ENCODE results near the gene FOXJ1.
A peak's percentile ranks its signal among the peaks of the same experiment; 100 is the strongest.

FOXJ1 gene

DNA sequence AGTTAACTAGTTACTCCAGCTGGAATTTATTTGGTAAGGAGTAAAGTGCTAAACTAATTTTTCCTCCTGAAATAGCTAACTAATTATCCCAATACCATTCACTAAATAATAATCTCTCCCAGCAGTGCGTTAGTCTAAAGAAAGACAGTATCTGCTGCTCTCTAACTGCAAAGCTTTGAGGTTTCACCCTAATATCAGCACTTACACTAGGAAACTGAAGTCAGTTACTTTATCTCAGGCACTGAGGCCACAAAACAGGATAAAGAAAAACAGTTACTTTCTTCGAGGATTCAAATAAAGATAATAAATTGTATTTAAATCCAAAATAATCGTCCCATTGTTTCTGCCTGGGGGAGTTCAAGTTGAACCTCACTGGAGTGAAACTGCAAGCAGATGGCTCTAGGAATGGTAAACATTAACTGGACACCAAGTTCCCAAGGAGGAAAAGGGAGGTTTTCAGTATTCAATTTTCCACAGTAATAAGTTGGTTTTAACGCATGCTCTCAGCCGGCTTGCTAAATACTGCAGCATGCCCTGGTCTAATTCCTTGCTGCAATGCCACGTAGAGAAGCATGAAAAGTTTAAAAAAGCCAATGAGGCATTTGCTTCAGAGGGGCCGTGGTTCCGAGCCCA is 20.0 kb upstream of the FOXJ1 start:
- DNase-seq = no peak

DNA sequence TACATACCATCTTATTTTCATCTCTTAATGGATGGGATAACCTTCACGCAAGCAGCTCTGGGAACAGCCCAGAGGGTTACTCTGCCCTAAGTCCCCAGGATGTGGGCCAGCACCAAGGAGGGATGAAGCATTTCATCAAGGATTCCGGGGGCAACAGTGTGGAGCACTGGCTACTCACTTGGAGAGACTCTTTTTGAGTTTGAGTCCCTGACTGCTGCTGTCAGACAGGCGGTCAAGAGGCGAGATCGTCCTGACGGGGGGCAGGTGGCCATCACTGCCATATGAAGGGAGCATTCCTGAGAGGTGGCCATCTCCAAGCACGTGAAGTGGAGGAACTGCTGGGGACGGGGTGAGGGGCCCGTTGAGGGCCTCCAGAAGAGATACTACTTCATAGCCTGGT is 18.1 kb upstream of the FOXJ1 start:
- DNase-seq = no peak

DNA sequence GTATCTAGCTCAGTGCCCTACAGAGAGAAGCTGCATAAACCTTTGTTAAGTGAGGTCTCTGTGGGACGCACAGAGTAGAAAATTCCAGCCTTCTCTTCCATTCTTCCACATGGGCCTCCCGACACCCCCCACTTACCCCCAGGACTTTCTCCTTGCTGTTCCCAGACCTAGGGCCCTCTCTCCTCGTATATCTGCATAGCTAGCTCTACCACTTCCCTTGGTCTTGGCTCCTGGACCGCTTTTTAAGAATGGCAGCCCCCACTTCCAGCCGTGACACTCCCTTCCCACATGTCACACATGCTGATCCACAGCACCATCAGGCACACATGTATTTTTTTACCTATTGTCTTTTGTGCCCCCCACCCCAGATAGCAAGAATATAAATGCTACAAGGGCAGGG is 16.7 kb upstream of the FOXJ1 start:
- DNase-seq = no peak

DNA sequence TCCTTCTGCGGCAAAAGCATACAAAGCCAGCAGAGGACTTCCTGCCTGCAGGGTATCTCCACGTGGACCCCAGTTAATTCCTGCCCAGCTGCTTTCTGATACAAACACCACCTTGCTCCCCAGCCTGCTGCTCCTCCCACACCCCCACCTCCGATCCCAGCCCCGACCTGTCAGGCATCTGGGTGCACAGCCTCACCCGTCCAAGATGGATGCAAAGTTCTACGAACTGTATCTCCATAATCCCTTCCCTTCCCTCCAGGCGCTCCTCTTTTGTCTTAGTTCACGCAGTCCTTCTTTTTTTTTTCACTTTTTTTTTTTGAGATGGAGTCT is 15.6 kb upstream of the FOXJ1 start:
- no peak for DNase-seq

GRCh38 chr17:76155988-76156661 is 15.1 kb upstream of the FOXJ1 start:
- DNase-seq = no peak

DNA sequence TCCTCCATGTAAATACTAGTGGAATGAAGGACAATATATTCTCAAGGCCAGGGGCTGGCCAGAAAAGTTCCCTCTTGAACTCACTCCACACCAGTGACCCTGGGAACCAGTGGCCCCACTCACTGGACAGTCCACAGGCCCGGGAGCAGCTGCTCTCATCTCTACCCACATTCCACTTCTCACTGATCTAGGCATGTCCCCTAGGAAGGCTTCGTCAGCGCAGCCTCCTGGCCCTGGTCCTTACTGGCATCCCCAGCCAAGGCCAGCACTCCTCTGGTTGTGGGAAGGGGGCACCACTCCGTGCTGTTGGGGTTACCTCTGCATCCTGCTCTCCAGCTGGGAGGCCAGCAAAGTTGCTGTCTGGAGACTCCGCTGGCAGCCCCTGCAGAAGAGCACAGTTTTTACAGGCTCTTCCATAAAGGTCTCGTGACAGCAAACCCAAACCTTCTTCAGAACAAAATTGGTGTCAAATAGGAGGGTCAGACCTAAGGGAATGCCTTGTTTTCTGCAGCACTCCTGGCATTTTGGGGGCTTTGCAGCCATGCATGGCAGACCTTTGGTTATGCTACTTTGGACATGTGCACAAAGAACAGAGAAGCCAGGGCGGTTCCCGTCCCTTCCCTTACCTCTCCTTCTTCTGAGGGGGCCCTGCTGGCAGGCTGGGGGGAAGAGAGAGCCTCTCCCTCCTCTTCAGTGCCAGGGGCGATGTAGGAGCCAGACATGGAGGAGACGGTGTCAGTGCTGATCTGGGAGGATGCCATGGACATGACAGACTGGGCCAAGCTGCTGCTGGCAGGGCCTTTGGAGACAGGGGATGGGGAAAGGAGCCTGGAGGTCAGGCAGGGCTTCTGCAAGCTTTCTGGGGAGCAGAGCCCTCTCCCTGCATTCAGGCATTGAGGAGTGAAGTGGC is 14.1 kb upstream of the FOXJ1 start:
- no peak for DNase-seq

- DNase-seq = no peak
Observed at GRCh38 chr17:76154292-76154691, 13.2 kb upstream of the FOXJ1 start.

DNA sequence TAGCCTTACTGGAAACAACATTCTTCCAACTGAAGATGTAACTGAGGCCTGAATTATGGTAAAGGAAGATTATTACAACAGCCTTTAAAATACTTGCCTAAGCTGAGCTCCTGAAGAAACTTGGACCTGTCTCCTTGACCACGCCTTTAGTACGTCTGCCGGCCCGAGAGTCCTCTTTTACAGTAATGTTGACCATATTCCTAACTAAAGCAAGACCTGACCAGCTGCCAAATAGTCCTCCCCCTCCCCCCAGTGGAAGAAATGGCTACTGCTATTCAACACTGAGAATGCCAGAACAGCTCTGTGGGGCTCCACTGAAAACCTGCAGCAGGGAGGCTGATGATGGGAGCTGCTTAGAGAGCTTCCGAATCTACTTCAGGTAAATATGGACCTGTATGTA is 12.6 kb upstream of the FOXJ1 start:
- no peak for DNase-seq

DNA sequence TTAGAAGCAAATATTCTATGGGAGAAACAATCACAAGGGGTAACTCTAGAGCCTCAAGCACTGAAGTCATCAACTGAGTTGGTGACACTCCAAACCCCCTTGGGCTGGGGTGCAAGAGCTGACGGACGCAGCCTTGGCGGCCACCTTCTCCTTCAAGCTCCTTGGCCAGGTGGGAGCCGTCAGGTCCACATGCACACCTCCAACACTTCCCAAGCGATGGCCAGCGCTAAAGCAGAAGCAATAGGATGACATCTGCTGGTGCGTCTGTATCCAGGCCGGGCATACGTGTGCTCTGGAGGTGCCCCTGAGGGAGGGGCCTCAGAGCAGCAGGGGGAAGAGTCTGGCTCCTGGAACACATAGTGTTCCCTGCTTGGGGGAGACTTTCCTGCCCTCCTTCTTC is 12.2 kb upstream of the FOXJ1 start:
- DNase-seq = no peak

GRCh38 chr17:76152591-76152990 is 11.5 kb upstream of the FOXJ1 start:
- no peak for DNase-seq

- peak; percentile 60 for DNase-seq
Observed at GRCh38 chr17:76151896-76152454, 10.9 kb upstream of the FOXJ1 start.

- DNase-seq = no peak
Observed at GRCh38 chr17:76150712-76151622, 9.9 kb upstream of the FOXJ1 start.

DNA sequence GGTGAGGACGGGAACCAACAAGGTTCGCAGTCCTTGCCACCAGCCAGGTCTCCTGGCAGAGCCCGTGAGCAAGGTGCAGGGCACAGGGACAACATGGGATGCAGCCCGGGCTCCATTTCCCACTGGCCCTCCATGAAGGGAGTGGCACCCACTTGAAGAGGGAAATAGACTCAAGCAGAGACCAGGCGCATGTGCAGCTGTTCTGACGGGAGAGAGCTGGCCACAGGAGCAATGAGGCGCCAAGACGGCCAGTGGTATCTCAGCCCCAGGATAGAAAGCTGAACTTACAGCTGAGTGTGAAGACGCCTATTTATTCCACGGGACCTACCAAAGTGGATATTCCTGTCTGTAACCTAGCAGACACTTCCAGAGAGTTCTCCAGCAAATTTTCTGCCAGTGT is 8.2 kb upstream of the FOXJ1 start:
- DNase-seq = no peak

GRCh38 chr17:76148015-76148326 is 6.9 kb upstream of the FOXJ1 start:
- DNase-seq = no peak

- DNase-seq = no peak
Observed at GRCh38 chr17:76147211-76148014, 6.4 kb upstream of the FOXJ1 start.

DNA sequence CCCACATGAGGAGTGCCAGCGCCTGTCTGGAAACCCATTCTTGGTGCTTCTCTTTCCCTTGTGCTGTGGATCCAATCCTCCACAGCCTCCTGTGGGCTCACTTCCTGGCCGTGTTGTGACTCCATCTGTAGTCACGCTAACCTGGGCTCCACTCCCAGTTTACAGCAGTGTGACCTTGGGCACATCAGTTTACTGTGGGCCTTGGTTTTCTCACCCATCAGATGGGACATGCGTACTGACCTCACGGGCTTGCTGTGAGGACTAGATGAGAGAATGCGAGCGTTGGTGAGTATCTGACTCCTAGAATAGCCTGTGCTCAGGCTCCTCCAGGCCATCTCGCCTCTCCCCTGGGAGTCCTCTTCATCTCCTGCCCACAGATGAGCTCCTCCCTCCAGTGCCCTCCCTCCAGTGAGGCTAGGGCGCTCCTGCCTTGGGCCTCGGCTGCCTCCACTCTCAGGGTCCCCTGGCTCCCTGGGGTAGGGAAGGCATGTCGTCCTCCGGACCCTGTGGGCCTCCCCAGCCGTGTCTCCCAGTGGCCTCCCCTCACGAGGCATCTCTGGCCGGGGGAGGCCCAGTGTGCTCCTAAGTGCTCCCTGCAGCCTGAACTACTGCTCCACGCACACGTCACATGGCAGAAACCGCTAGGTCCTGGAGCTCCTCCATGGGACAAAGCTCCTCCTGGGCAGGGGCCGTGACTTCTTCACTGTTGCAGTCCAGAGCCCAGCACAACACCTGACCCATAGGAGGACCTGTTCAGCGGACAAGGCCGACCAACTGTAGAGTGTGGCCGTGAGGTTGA is 5.2 kb upstream of the FOXJ1 start:
- DNase-seq = no peak

DNA sequence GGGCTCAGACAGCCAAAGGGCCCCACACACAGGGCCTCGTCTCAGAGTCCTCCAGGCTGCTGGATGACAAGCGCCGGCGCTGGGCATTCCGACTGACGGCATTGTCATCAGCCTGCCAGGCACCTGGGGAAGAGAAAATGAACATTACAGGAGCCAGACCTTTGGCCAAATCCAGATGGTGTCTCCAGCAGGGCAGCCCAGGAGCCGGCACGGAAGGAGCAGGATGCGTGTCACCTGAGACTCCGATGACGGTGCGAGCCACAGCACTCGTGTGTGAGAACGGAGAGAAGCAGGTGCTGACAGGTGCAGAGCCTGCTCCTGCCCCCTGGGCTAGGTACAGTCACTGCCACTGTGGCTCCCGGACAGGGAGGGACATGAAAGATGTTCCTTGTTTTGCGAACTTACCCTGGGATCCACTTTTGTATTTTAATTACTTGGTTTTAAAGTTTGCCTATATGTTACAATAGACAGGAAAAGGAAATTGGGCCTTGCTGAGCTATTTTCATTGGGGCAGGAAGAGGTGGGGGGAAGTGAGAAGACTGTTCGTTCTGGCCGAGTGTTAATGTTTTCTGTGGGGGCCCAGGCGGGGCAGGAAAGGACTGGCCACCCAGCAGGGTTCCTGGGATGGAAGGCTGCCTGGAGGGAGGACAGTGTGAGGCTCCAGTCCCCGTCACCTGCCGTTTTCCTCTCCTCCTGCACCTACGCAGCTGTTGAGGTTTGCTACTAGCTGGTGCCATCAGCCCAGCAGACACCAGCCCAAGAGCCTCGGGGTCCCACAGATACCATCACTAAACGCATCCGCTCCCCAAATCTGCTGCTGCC is 4.4 kb upstream of the FOXJ1 start:
- DNase-seq = peak; percentile 57

- no peak for DNase-seq
Observed at GRCh38 chr17:76142585-76143041, 1.6 kb upstream of the FOXJ1 start.

DNA sequence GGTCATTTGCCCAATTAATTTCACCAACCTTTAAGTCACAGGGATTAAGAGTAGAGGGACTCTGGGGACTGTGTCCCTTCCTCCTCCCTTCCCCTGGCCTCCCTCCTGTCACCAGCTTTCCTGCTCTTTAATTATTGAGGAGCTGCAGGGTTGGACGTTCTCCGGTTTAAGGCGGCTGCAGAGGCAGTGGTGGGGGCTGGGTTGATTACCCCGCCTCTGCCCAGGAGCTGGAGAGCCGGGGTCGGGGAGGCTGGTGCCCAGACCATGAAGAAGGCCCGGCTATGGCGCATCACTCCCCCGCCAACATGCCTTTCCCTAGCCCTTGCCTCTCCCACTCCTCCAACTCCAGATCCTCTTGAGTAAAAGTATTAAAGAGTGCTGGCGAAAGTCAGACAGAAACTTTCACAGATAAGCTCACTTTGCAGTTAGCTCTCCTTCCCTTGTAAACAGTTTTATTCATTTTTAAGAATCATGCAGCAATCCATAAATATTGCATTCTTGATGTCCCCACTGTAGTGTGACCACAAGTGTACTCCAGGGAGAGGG is 1.1 kb upstream of the FOXJ1 start:
- no peak for DNase-seq
